ENCODE results near the gene SLC9C1.

Gene SLC9C1

GRCh38 chr3:112175646-112176045 is 118.4 kb downstream of the SLC9C1 start:
- no peak for DNase-seq

DNA sequence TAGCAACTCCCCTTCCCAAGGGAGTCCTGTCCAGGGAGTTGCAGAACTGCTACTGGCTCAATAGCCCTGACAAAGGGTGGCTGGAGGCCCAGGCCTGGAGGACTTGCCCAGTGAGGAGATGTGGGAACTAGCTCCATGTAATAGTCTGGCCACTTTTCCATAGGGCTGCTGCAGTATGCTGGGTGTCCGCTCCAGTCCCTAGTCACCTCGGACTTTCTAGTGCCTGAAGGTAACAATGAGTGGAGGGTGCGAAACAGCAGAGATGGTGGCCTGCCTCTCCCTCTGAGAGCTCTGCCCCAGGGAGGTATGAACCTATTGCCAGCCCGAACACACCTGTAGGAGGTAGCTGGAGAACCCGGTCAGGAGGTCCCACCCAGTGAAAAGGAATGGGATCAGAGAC is 119.0 kb downstream of the SLC9C1 start:
- DNase-seq: no peak

DNA sequence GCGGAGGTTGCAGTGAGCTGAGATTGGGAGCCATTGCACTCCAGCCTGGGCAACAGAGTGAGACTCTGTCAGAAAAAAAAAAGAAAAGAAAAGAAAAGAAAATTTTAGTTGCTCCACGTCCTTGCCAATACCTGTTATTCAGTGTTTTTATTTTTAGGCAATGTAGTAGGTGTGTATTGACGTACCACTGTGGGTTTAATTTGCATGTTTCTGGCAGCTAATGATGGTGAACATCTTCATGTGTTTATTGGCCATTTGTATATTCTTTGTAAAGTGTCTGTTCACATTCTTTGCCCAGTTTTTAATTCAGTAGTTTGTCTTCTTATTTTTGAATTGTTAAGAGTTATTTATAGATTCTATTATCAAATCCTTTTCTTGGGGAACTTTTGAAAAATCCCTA is 122.9 kb downstream of the SLC9C1 start:
- no peak for DNase-seq

- DNase-seq: no peak
Measured at GRCh38 chr3:112170046-112170445, 124.0 kb downstream of the SLC9C1 start.

DNA sequence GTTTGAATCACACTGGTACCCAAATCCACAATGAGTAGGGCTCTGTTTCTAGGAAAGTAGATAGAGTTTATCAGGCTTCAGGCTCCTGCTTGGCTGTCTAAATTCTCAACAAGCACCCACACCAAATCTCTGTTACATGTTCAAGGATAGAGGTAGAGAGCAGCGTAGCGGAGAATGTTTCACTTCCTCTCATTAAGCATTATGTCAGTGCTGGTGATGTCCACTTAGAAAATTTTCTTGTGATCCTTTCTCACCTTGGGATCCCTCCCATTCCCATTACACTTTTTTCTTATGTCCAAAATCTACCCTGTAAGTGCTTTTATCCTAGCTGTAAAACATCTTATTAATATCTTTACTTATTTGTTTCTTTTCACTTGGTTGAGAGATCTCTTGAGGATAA is 126.3 kb downstream of the SLC9C1 start:
- DNase-seq: no peak

DNA sequence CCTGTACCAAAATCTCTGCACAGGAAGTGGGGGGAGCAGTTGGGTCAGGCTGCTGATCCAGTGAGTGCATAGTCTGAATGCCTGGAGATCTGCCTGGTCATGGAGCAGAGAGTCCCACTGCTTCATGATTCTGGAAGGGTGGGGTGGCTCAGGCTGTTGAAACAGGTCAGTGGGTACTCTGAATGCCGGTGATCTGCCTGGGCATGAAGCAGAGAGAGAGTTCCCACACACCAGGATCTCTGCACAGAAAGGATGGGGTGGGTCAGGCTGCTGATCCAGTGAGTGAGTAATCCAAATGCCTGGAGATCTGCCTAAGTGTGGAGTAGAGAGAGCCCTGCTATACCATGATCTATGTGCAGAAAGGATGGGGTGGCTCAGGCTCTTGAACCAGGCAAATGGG is 144.9 kb downstream of the SLC9C1 start:
- no peak for DNase-seq

GRCh38 chr3:112143689-112144088 is 150.3 kb downstream of the SLC9C1 start:
- DNase-seq: no peak

DNA sequence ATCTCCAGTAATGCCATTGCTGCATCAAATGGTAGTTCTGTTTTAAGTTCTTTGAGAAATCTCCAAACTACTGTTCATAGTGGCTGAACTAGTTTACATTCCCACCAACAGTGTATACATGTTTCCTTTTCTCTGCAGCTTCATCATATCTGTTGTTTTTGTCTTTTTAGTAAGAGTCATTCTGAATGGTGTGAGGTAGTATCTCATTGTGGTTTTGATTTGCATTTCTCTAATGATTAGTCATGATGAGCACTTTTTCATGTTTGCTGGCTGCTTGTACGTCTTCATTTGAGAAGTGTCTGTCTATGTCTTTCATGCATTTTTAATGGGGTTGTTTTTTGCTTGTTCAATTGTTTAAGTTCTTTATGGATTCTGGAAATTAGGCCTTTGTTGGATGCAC is 150.8 kb downstream of the SLC9C1 start:
- no peak for DNase-seq

- DNase-seq: peak; percentile 19
Measured at GRCh38 chr3:112141293-112141692, 152.7 kb downstream of the SLC9C1 start.

DNA sequence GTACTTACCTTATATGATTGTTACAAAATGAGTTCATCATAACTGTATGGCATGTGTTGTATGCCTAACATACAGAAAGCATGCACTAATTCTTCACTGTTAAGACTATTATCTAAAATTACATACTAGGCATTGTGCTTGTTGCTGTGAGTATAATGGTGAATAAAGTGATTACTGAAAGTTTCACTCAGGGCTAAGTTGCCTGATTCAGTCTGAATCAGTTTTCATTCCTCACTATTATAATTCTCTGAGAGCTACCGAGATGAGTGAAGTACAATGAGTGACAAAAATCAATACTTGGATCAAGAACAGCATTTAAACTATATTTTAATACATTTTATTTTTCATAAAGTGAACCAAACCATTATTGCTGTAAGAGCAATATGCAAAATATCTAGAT is 153.4 kb downstream of the SLC9C1 start:
- no peak for DNase-seq

DNA sequence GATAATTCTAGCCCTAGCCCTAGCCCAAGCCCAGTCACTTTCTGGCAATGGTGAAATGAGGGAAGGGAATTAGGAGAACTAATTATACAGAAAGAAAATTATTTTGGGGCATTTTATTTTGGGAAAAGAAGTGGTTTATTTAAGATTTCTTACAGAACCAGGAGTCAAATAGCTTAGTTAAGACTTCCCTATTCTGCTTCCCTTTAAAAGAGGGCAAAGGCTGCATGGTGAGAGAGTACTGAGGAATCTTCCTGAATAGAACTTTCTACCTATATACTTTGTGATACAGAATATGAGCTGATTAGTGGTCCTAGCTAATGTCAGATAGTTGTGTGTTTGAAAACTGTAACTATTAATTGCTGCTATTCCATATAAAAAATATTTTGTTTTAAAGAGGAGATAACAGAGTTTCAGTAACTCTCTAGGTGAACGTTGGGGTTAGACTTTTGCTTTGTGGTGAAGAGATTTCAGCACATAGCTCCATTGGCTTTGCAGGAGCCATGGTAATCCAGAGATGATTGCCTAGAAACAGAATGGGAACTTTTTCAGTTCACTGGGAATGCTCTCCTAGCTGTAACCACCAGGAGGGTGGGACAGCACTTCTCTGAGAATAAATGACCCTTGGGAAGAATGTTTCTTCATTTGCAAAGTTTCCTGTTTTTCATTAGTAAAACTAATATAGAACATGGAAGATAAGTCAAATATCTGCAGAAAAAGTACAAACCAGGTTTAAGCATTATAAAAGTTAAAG is 155.6 kb downstream of the SLC9C1 start:
- DNase-seq: no peak

DNA sequence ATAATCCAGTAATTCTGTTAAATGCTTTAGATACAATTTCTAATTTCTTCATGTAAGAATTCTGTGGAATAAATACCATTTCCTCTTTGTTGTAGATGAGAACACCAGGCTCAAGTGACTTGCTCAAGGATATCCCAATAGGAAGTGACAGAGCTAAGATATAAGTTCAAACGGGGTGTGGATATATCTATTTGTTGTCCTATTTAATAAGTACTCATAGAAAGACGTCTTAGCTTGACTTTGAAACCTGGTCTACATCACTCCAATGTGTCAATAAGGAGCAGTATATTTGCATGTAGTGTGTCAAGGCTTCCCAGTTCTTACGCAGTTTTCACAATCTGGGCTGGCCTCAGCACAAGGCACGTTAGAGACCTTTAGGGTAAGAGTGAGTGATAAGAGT is 156.2 kb downstream of the SLC9C1 start:
- DNase-seq: no peak

GRCh38 chr3:112136959-112137693 is 156.9 kb downstream of the SLC9C1 start:
- peak; percentile 61 for DNase-seq

- no peak for DNase-seq
Measured at GRCh38 chr3:112136046-112136445, 158.0 kb downstream of the SLC9C1 start.

DNA sequence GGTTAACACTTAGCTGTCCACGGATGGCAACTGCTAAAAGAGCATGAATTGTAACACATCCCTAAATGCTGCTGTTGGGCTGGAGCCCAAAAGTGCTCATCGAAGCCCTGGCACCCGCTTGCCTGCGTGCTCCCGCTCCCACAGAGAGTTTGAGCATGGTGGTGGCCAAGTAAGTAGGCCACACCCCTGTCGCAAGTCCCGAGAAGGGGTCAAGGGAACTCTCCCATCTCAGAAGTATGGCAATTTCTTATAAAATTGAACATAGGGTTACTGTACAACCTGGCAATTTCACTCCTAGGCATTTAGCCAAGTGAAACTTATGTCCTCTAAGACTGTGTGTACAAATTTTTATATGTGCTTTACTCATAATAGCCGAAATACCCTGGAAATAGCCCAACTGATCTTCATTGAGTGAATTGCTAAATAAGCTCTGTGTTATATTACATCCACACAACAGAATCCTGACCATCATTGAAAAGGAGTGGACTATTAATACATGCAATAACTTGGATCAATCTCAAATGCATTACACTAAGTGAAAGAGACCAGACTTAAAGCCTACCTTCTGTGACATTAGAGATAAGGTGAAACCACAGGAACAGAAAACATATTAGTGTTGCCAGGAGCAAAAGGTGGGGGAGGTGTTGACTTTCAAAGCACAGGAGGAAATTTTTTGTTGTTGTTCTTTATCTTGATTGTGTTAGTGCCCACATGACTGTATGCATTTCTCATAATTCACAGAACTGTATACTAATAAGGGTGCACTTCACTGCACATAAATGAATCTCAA is 159.5 kb downstream of the SLC9C1 start:
- DNase-seq: no peak

GRCh38 chr3:112133626-112134334 is 160.2 kb downstream of the SLC9C1 start:
- no peak for DNase-seq

- no peak for DNase-seq
Measured at GRCh38 chr3:112132975-112133448, 161.0 kb downstream of the SLC9C1 start, which contains the start of gene GCSAM. Gene GCSAM, minus strand, starts transcription at chr3:112133248. Its CDS starts 128 bp downstream, at chr3:112133120.

DNA sequence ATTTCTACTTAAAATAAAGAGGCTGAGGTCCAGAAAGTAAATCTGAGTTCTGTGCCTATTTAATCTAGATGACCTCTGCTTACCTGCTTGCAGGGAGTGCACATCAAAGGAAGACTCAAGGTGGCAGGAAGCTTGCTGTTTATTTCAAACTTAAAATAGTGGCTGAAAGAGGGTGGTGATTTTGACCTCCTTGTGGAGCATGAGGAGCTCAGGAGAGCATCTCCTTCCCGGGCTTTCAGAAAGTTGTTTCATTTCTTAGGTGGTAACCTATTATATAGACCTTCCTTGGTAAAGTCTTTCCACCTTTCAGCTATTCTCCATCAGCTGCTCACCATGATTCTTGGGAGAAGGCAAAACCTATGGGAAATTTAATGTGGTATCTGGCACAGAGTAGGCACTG is 161.5 kb downstream of the SLC9C1 start:
- no peak for DNase-seq

DNA sequence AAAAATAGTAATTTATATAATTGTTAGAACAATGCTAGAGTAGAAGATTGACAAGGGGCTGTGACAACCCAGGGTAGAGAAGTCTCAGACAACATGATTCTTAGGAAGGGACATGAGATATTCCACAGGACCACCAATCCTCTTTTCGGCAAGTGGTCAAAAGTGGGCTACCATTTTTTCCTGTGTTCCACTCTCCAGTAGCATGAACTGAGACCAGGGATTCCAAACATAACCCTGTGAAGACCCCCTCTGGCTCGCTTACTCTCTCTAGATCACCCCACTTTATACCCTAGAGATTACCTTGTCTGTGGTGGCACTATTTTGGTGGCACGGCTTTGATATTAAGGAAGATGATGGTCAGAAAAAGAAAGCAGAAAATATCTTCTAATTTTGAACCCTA is 161.9 kb downstream of the SLC9C1 start:
- DNase-seq: no peak

- no peak for DNase-seq
Measured at GRCh38 chr3:112131111-112131510, 162.9 kb downstream of the SLC9C1 start.

DNA sequence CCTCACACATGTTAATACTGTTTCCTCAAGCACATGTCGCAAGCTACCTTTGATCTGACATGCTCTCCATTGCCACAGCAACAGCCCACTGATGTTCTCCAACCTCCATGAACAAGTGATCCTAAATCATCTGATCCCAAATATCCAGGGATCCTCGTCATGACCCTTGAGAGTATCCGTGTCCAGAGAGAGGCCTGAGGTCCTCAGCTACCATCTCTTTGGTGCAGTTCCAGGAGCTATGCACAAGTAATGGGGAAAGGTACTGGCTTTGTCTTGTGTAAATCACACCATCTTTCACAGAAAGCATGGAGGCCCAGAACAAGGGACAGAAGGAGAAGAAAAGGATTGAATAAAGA is 163.4 kb downstream of the SLC9C1 start:
- no peak for DNase-seq

DNA sequence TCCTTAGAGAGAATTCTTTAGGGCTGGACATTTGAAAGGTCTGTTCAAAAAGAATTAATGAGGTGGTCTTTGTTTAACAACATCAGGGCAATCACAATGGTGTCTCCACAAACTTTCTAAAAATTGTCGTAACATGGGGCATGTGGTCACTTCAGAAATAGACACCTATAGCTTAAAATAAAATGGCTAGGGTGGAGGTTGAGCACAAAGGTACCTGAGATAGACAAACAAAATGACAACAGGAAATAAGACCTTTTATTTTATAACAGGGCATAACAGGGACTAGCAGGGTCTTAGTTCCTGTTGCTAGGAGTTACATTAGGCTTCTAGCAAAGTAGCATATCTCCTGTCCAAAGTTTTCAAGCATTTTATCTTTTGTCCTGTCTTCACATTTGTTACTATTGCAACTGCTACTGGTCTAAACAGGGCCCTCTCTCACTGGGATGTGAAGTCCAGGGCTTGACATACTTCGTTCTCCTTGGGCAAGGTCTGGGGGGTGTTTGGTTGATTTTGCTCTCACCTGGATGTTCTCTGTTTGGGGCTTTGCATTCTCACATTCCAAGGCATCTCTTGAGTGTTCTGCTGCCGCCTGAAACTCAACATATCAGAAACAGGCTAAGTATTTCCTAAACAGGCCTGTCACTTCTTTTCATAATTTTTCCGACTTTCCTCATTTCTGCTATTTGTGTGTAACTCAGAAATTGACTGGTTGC is 163.9 kb downstream of the SLC9C1 start:
- DNase-seq: no peak
